HL-60 (cell line): ENCODE results near the gene PLD5.

Experiments
- CTCF ChIP-seq: IDR thresholded peaks from one replicate; pipeline ENCODE4 v1.5.1; 2011; ENCODE audit warnings: low read length, control low read depth, inconsistent platforms; ENCODE audit not compliant: insufficient read depth
- GABPA ChIP-seq: IDR thresholded peaks from 2 replicates; pipeline ENCODE4 v1.6.1; 2012; ENCODE audit warnings: low read depth
- POLR2AphosphoS5 ChIP-seq: IDR thresholded peaks from 2 replicates; pipeline ENCODE4 v1.6.1; 2012; ENCODE audit warnings: low read depth
- REST ChIP-seq: IDR thresholded peaks from 2 replicates; pipeline ENCODE4 v1.6.1; 2012; ENCODE audit warnings: low read depth; ENCODE audit not compliant: insufficient replicate concordance

- TF ChIP-seq CTCF: no peak
- no peak for TF ChIP-seq REST
- TF ChIP-seq POLR2AphosphoS5: no peak
- no peak for TF ChIP-seq GABPA
Measured at GRCh38 chr1:242205622-242206489, 318.6 kb downstream of the PLD5 start.
